ENCODE measurements around the gene PAK4.

DNA sequence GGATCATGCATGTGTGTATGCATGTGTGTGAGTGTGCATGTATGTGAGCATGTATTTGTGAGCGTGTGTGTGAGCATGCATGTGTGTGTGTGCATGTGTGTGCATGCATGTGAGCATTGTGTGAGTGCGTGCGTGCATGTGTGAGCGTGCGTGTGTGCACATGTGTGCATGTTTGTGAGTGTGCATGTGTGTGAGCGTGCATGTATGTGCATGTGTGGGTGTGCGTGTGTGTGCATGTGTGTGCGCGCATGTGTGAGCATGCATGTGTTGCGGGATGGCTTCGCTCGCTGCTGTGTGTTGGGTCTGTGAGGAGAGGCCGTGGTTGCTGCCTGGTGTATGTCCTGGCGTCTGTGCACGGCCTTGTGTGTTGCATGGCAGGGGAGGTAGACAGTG is 32.4 kb downstream of the PAK4 start:
- TF ChIP-seq, protein P1, sequence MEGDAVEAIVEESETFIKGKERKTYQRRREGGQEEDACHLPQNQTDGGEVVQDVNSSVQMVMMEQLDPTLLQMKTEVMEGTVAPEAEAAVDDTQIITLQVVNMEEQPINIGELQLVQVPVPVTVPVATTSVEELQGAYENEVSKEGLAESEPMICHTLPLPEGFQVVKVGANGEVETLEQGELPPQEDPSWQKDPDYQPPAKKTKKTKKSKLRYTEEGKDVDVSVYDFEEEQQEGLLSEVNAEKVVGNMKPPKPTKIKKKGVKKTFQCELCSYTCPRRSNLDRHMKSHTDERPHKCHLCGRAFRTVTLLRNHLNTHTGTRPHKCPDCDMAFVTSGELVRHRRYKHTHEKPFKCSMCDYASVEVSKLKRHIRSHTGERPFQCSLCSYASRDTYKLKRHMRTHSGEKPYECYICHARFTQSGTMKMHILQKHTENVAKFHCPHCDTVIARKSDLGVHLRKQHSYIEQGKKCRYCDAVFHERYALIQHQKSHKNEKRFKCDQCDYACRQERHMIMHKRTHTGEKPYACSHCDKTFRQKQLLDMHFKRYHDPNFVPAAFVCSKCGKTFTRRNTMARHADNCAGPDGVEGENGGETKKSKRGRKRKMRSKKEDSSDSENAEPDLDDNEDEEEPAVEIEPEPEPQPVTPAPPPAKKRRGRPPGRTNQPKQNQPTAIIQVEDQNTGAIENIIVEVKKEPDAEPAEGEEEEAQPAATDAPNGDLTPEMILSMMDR (IDR thresholded peaks at IDR 0.05), result no peak
- TF ChIP-seq POLR2AphosphoS5 (IDR thresholded peaks at IDR 0.05) (no peak), POLR2A (IDR thresholded peaks at IDR 0.05) (no peak), EP300 (IDR thresholded peaks at IDR 0.05) (no peak)

All from suprapubic skin (tissue), 4 donors.